H1 (cell line): ENCODE measurements around the gene ESCO1. TPM values are rescaled to one million over a fixed set of nuclear protein-coding genes. Genes with fewer than 3 reads are reported as not detected.

Experiments used
- CTCF ChIA-PET: fragments of 300-600 bp; sonication (Branson Sonifier 250); formaldehyde crosslinking; loops from one replicate; lab custom pipeline; 2021; ENCODE audit not compliant: partially characterized antibody; lab: Charles Lee
- POLR2A ChIA-PET: fragments of 300-600 bp; sonication (Branson Sonifier 250); formaldehyde crosslinking; loops from one replicate; lab custom pipeline; 2021; ENCODE audit warnings: inconsistent platforms; ENCODE audit not compliant: partially characterized antibody; lab: Charles Lee
- DNase-seq, 2 experiments: peaks; one replicate each; pipeline versions ENCODE4 v3.0.0 to v3.0.0-alpha.2; 2010 to 2022; ENCODE audit warnings: low spot score in 2 of 2, low read depth in 1 of 2, mixed read lengths in 1 of 2
- FAIRE-seq: peaks from 2 replicates; lab custom pipeline; 2011; peaks lifted over from hg19 to GRCh38; lab: Jason Lieb, UNC
- H2AFZ ChIP-seq: 2 replicates; pipeline ENCODE4 v1.8.1; 2012; ENCODE audit warnings: low read length, inconsistent platforms
- H2AK5ac ChIP-seq: 2 replicates; pipeline ENCODE4 v1.6.1; 2013; ENCODE audit warnings: low read depth, low read length
- H2BK120ac ChIP-seq: replicated peaks from 2 replicates; pipeline ENCODE3; 2013; ENCODE audit warnings: low read depth, low read length, inconsistent platforms
- H2BK12ac ChIP-seq: 2 replicates; pipeline ENCODE4 v1.6.1; 2013; ENCODE audit warnings: low read depth, low read length
- H2BK15ac ChIP-seq: 2 replicates; pipeline ENCODE4 v1.6.1; 2013; ENCODE audit warnings: low read length
- H2BK20ac ChIP-seq: 2 replicates; pipeline ENCODE4 v1.6.1; 2013; ENCODE audit warnings: low read length
- H2BK5ac ChIP-seq: 2 replicates; pipeline ENCODE4 v1.6.1; 2013; ENCODE audit warnings: low read depth, low read length
- H3K14ac ChIP-seq: 2 replicates; pipeline ENCODE4 v1.6.1; 2013; ENCODE audit warnings: inconsistent platforms; ENCODE audit not compliant: insufficient read length
- H3K18ac ChIP-seq: 2 replicates; pipeline ENCODE4 v1.6.1; 2013; ENCODE audit warnings: low read length; ENCODE audit errors: extremely low read depth
- H3K23ac ChIP-seq: 2 replicates; pipeline ENCODE4 v1.6.1; 2013; ENCODE audit warnings: inconsistent platforms; ENCODE audit not compliant: insufficient read length
- H3K23me2 ChIP-seq: 2 replicates; pipeline ENCODE4 v1.6.1; 2013; ENCODE audit warnings: low read depth, low read length
- H3K27ac ChIP-seq: 2 replicates; pipeline ENCODE4 v1.6.1; 2011; ENCODE audit warnings: low read depth, low read length, inconsistent platforms
- H3K27me3 ChIP-seq, 4 experiments: replicated peaks in 1 of 4; 1 replicate in 1 of 4; 2 replicates in 3 of 4; pipeline versions ENCODE4 v1.6.1 to v1.8.1; 2011 to 2013; ENCODE audit warnings: low read length in 3 of 4, mild to moderate bottlenecking in 3 of 4, inconsistent platforms in 2 of 4, mixed read lengths in 2 of 4, moderate library complexity in 1 of 4; ENCODE audit not compliant: control insufficient read depth in 3 of 4, insufficient read depth in 3 of 4; ENCODE audit errors: extremely low read depth in 1 of 4
- H3K36me3 ChIP-seq, 4 experiments: 2 replicates each; pipeline versions ENCODE4 v1.6.1 to v1.8.1; 2011 to 2013; ENCODE audit warnings: mild to moderate bottlenecking in 4 of 4, low read length in 3 of 4, moderate library complexity in 2 of 4, control low read depth in 1 of 4, inconsistent platforms in 1 of 4; ENCODE audit not compliant: insufficient read depth in 4 of 4, control insufficient read depth in 2 of 4
- H3K4ac ChIP-seq: replicated peaks from 2 replicates; pipeline ENCODE3; 2013; ENCODE audit warnings: low read length, low read depth, mixed read lengths, inconsistent platforms; ENCODE audit not compliant: insufficient read length
- H3K4me1 ChIP-seq, 4 experiments: replicated peaks in 1 of 4; 1 replicate in 1 of 4; 2 replicates in 3 of 4; pipeline versions ENCODE4 v1.6.1 to v1.8.1; 2011 to 2013; ENCODE audit warnings: low read length in 3 of 4, inconsistent platforms in 2 of 4, mixed read lengths in 1 of 4; ENCODE audit not compliant: insufficient read depth in 4 of 4, control insufficient read depth in 3 of 4
- H3K4me2 ChIP-seq, 2 experiments: 2 replicates each; pipeline versions ENCODE4 v1.6.1 to v1.8.1; 2011 to 2013; ENCODE audit warnings: low read depth in 2 of 2, low read length in 2 of 2, control low read depth in 1 of 2, inconsistent platforms in 1 of 2, mild to moderate bottlenecking in 1 of 2; ENCODE audit not compliant: insufficient read depth in 1 of 2
- H3K4me3 ChIP-seq, 4 experiments: fragments of 200-600, 300-600 bp in 1 of 4; sonication (generic), shearing (Covaris generic), sonication (Bioruptor Twin) in 1 of 4; 2 replicates each; pipeline versions ENCODE4 v1.5.1 to v1.8.1; 2011 to 2016; ENCODE audit warnings: low read length in 4 of 4, low read depth in 3 of 4, control low read depth in 2 of 4, inconsistent platforms in 2 of 4, mild to moderate bottlenecking in 2 of 4, mixed read lengths in 1 of 4, moderate library complexity in 1 of 4; ENCODE audit not compliant: insufficient read depth in 2 of 4; ENCODE audit errors: extremely low read depth in 1 of 4
- H3K56ac ChIP-seq: replicated peaks from 2 replicates; pipeline ENCODE3; 2013; ENCODE audit warnings: low read depth, mild to moderate bottlenecking, mixed read lengths, low read length, inconsistent platforms; ENCODE audit not compliant: insufficient read length
- H3K79me1 ChIP-seq: 2 replicates; pipeline ENCODE4 v1.6.1; 2013; ENCODE audit warnings: low read depth, low read length, control low read depth
- H3K79me2 ChIP-seq, 2 experiments: 2 replicates each; pipeline versions ENCODE4 v1.6.1 to v1.8.1; 2012 to 2013; ENCODE audit warnings: low read length in 2 of 2, mild to moderate bottlenecking in 2 of 2, inconsistent platforms in 1 of 2; ENCODE audit not compliant: insufficient read depth in 2 of 2, control insufficient read depth in 1 of 2
- H3K9ac ChIP-seq, 4 experiments: replicated peaks in 1 of 4; 1 replicate in 1 of 4; 2 replicates in 3 of 4; pipeline versions ENCODE4 v1.6.1 to v1.8.1; 2011 to 2013; ENCODE audit warnings: low read depth in 3 of 4, low read length in 3 of 4, control low read depth in 2 of 4, mild to moderate bottlenecking in 2 of 4, moderate library complexity in 2 of 4, inconsistent platforms in 1 of 4; ENCODE audit errors: extremely low read depth in 1 of 4
- H3K9me3 ChIP-seq, 2 experiments: 2 replicates each; pipeline versions ENCODE4 v1.6.1 to v1.8.1; 2012 to 2013; ENCODE audit warnings: mild to moderate bottlenecking in 2 of 2, moderate library complexity in 2 of 2, control low read depth in 1 of 2, inconsistent platforms in 1 of 2, low read depth in 1 of 2, low read length in 1 of 2, mixed read lengths in 1 of 2; ENCODE audit not compliant: insufficient read depth in 2 of 2
- H4K20me1 ChIP-seq, 2 experiments: replicated peaks in 1 of 2; 2 replicates each; pipeline versions ENCODE3 to v1.8.1; 2011 to 2013; ENCODE audit warnings: inconsistent platforms in 2 of 2, low read length in 2 of 2, mild to moderate bottlenecking in 1 of 2; ENCODE audit not compliant: insufficient read depth in 2 of 2, control insufficient read depth in 1 of 2
- H4K5ac ChIP-seq: 2 replicates; pipeline ENCODE4 v1.6.1; 2013; ENCODE audit warnings: low read length, low read depth, mixed read lengths, inconsistent platforms; ENCODE audit not compliant: insufficient read length
- H4K8ac ChIP-seq: 2 replicates; pipeline ENCODE4 v1.8.0; 2013; ENCODE audit warnings: mild to moderate bottlenecking, moderate library complexity, low read length, inconsistent platforms; ENCODE audit not compliant: insufficient read depth; ENCODE audit errors: extremely low read depth
- H4K91ac ChIP-seq: replicated peaks from 2 replicates; pipeline ENCODE3; 2013; ENCODE audit warnings: low read length, mixed read lengths, inconsistent platforms; ENCODE audit not compliant: insufficient read length
- CBX5 ChIP-seq: fragments of 300-800, 300-1000 bp; sonication (generic); IDR thresholded peaks from 2 replicates; pipeline ENCODE4 v1.7.1; 2016; ENCODE audit warnings: antibody characterized with exemption, low read length, low read depth
- GABPA ChIP-seq: IDR thresholded peaks from 2 replicates; pipeline ENCODE4 v1.6.1; 2011; ENCODE audit warnings: mild to moderate bottlenecking, low read length, moderate library complexity, borderline replicate concordance; ENCODE audit not compliant: insufficient read depth
- JUND ChIP-seq: IDR thresholded peaks from 2 replicates; pipeline ENCODE4 v1.6.1; 2011; ENCODE audit warnings: mild to moderate bottlenecking, improper control_type of control experiment, low read length
- NRF1 ChIP-seq: IDR thresholded peaks from 2 replicates; pipeline ENCODE4 v1.6.1; 2011; ENCODE audit warnings: mild to moderate bottlenecking, low read depth, low read length, improper control_type of control experiment
- RAD21 ChIP-seq, 2 experiments: IDR thresholded peaks in 1 of 2; conservative IDR thresholded peaks in 1 of 2; 2 replicates each; pipeline ENCODE4 v1.6.1; 2011; ENCODE audit warnings: low read depth in 2 of 2, low read length in 2 of 2, improper control_type of control experiment in 1 of 2, inconsistent platforms in 1 of 2, mild to moderate bottlenecking in 1 of 2, moderate library complexity in 1 of 2
- SAP30 ChIP-seq: fragments of 300-600 bp; sonication (generic); IDR thresholded peaks from 2 replicates; pipeline ENCODE4 v1.7.1; 2012; ENCODE audit warnings: low read length, moderate library complexity, mild to moderate bottlenecking, inconsistent platforms; ENCODE audit not compliant: insufficient read depth, insufficient replicate concordance
- SIRT6 ChIP-seq: IDR thresholded peaks from one replicate; pipeline ENCODE4 v1.7.1; 2012; ENCODE audit warnings: low read length, inconsistent platforms
- SP1 ChIP-seq: IDR thresholded peaks from 2 replicates; pipeline ENCODE4 v1.6.1; 2011; ENCODE audit warnings: low read depth, low read length
- SRF ChIP-seq: IDR thresholded peaks from 2 replicates; pipeline ENCODE4 v1.6.1; 2011; ENCODE audit warnings: mild to moderate bottlenecking, low read depth, low read length, moderate library complexity
- WGBS, 2 experiments: shearing (Covaris generic) in 1 of 2; methylation state at CpG; one replicate each; pipeline versions ENCODE4 v1.1.6 to v1.1.7; 2013 to 2015; ENCODE audit warnings: low lambda C conversion rate in 2 of 2, mixed read lengths in 2 of 2, inconsistent platforms in 1 of 2, low coverage in 1 of 2, missing lambda C conversion rate in 1 of 2; ENCODE audit not compliant: insufficient replicate concordance in 2 of 2, insufficient coverage in 1 of 2, insufficient read length in 1 of 2; ENCODE audit errors: extremely low coverage in 1 of 2, missing lambda C conversion rate in 1 of 2; 5-methylcytosine and 5-hydroxymethylcytosine counted together
- polyA plus RNA-seq, 7 experiments: library from polyadenylated mRNA; depleted of rRNA in 3 of 7; stranded (reverse) in 5 of 7; unstranded in 2 of 7; fragments of >200 nt in 5 of 7; fragments of 200-250 nt in 2 of 7; gene quantifications; 1 replicate in 5 of 7; 2 replicates in 1 of 7; 4 replicates in 1 of 7; pipeline versions ENCODE4 v1.2.1 to v1.2.3, GENCODE V29; 2011 to 2013; ENCODE audit warnings: missing spikeins in 2 of 7, mixed read lengths in 2 of 7
- total RNA-seq: library from RNA; stranded (reverse); fragmentation: NEBNext Ultra II Directional; extraction: Animal tissue kit (Norgen Biotek cat#: 25700); gene quantifications from 2 replicates; pipeline ENCODE4 v1.2.1, GENCODE V29; 2021

Gene ESCO1
- total and polyA plus RNA-seq, 2 of the 8 experiments (the other 6 are each of a cell fraction or from before 2014, with no cell fraction given) = 5.8 to 48.3 TPM

DNA sequence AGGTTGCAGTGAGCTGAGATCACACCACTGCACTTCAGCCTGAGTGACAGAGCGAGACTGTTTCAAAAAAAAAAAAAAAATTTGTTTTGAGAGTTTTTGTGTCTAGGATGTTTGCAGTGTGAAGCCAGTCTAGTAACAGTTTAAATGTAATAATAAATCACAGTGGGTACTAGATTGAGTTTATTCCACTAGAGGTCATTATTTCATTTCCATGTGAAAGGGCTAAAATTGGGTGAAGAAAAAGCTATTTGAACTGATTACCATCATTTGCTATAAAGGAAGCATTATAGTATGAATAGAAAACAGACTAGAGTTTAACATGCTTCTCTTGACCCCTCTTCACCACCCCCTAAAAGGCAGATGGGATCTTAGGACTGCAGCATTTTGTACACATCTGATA, 31.9 kb upstream of the ESCO1 start:
- H3K4me1 ChIP-seq = no peaks in the 10 kb centered on the region
- POLR2A ChIA-PET = interaction anchor here (0.6 to 1.4 kb wide), 6 partner anchors 7 to 94 kb away, joined by 3 to 8 read pairs (median 4); partner anchors contain the start of gene SNRPD1
- CTCF ChIA-PET = interaction anchor here (0.6 to 1.5 kb wide), 7 partner anchors 8 to 127 kb away, joined by 3 to 4 read pairs (median 3); partner anchors contain the start of gene ESCO1
- no peaks in the 10 kb centered on the region for H3K79me1 ChIP-seq
- H3K18ac ChIP-seq = no peak overlapping the region
- no peaks in the 10 kb centered on the region for H3K9me3 ChIP-seq
- no peak overlapping the region for H3K27ac ChIP-seq
- DNase-seq (no peak), FAIRE-seq (no peak)
- no peak overlapping the region for H2AK5ac ChIP-seq
- no peak overlapping the region for H3K14ac ChIP-seq
- no peak overlapping the region for H3K56ac ChIP-seq
- H4K5ac ChIP-seq = no peak overlapping the region
- peaks cover 6 to 56% (median 24%) of the 10 kb centered on the region in 4 experiments for H3K36me3 ChIP-seq
- H4K20me1 ChIP-seq = peaks cover 0 to 2% of the 10 kb centered on the region in 2 experiments
- H3K4me3 ChIP-seq = no peak overlapping the region
- no peak overlapping the region for H4K91ac ChIP-seq
- no peak overlapping the region for H2BK5ac ChIP-seq
- H2BK12ac ChIP-seq = no peak overlapping the region
- H3K9ac ChIP-seq = no peak overlapping the region
- TF ChIP-seq JUND (no peak), GABPA (no peak), SIRT6 (no peak), SAP30 (no peak), CBX5 (no peak), SP1 (no peak), SRF (no peak), NRF1 (no peak), RAD21 (IDR thresholded peaks at IDR 0.05 in 1 of 2, conservative IDR thresholded peaks at IDR 0.05 in 1 of 2; ENCODE audit: low read depth in 2 of 2, low read length in 2 of 2) (no peak)
- no peak overlapping the region for H2BK15ac ChIP-seq
- no peak overlapping the region for H3K4ac ChIP-seq
- H3K27me3 ChIP-seq = no peaks in the 10 kb centered on the region
- H3K4me2 ChIP-seq = no peak overlapping the region
- WGBS, 2 experiments = 100% methylated on average over 1 of the region's 1 CpG; no CpG with 5 or more reads in 1 of the 2 experiments
- no peaks in the 10 kb centered on the region for H3K23me2 ChIP-seq
- H3K79me2 ChIP-seq = peaks cover 0 to 4% of the 10 kb centered on the region in 2 experiments; a peak in 1 of 4 replicates
- H3K23ac ChIP-seq = no peak overlapping the region
- H4K8ac ChIP-seq = no peak overlapping the region
- no peak overlapping the region for H2AFZ ChIP-seq
- no peak overlapping the region for H2BK20ac ChIP-seq
- no peak overlapping the region for H2BK120ac ChIP-seq
